Measurements from ENCODE around the gene ZNHIT3. TPM values are rescaled to one million over a fixed set of nuclear protein-coding genes. Genes with fewer than 3 reads are reported as not detected.
A peak's percentile ranks its signal among the peaks of the same experiment; 100 is the strongest.
"Not testable (repeated sequence)": the region's sequence is repeated elsewhere in the genome, so short reads cannot be mapped to it uniquely, and the experiment has no call there.

Gene ZNHIT3
- total RNA-seq, 2 experiments from 2014 or later, result 34.3 to 45.8 TPM

DNA sequence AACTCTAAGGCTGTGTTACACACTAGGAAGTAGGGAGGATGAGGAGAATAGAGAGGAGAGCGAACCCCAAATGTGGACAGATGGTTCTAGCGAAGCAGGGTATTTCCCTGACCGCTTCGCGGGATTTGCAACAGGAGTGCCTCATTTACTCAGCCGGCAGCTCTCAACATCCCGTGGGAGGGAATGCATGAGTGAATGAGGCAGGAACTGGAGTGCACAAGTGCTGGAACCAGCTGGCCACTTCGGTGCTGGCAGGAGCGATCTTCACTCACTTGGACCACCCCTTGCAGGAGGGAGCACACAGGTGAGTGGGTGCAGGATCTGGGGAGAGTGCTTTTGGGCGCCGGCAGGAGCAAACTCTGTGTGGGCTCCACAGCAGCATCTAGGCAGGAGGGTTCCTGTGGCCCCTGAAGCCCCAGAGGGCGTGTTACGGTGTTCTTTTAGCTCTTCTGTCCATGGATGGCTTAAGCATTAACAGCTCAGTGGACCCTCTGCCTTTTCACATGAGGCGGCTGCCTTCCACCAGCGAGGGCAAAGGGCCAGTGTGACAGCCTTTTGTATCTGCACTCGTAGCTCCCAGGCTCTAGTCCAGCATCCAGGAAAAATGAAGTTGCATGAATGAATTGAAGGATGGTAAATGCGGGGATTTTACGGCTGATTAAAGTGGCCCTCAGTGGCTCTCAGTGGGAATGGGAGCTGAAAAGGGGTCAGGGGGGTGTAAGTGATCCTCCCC is 17.4 kb upstream of the ZNHIT3 start:
- H3K27me3 Mint-ChIP-seq, result peaks cover 42% of the 10 kb centered on the region
- H3K27ac Mint-ChIP-seq, result no peak overlapping the region
- no peak for DNase-seq
- no peak overlapping the region for H3K4me3 Mint-ChIP-seq
- no peaks in the 10 kb centered on the region for H3K4me1 Mint-ChIP-seq
- no peak for ATAC-seq
- CTCF ChIA-PET, result interaction anchor here (0.6 to 1.3 kb wide), 2 partner anchors 13 to 14 kb away, joined by 3 read pairs; no protein-coding TSS in a partner anchor
- no peaks in the 10 kb centered on the region for H3K9me3 Mint-ChIP-seq (ENCODE audit: low read depth)
- H3K36me3 Mint-ChIP-seq, result no peaks in the 10 kb centered on the region

DNA sequence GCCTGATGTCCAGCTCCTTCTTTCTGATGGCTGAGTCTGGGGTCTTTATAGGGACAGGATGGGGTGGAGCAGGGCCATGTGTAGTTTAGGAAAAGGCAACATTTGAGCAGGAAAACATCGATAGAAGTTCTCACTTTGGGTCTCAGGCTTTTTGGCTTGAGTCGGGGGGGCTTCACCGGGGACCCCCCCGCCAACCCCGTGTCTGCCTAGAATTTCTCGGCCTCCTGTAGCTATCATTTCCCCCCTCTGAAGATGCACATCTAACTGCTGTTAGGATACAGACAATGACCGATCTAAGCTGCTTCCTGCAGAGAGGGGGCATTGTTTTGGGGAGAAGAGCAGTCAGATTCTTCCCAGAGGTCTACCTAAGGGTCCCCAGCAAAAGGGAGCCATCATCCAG is 16.7 kb upstream of the ZNHIT3 start:
- no peak overlapping the region for H3K4me3 Mint-ChIP-seq
- no peak for DNase-seq
- CTCF ChIA-PET, result no interaction called here
- no peaks in the 10 kb centered on the region for H3K9me3 Mint-ChIP-seq (ENCODE audit: low read depth)
- H3K27me3 Mint-ChIP-seq, result peaks cover 41% of the 10 kb centered on the region
- no peak overlapping the region for H3K27ac Mint-ChIP-seq
- no peak for ATAC-seq
- no peaks in the 10 kb centered on the region for H3K36me3 Mint-ChIP-seq
- H3K4me1 Mint-ChIP-seq, result no peaks in the 10 kb centered on the region

DNA sequence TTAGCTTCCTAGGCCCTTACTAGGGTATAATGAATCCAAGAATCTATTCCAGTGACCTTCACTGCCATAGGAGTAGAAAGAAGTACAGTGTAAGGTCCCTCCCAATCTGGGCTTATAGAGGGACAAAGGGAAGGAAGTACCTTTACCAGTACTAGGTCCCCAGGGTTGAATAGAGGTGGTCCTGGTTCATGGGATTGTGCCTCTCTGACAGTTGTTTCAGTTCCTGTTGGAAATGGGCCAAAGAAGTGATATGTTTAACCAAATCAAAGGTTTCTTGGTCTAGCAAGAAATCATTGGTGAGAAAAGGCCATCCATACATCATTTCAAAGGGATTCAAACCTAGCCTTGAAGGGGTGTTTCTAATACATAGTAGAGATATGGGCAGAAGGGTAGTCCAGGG is 16.0 kb upstream of the ZNHIT3 start:
- no peak overlapping the region for H3K4me3 Mint-ChIP-seq
- no peaks in the 10 kb centered on the region for H3K36me3 Mint-ChIP-seq
- no peaks in the 10 kb centered on the region for H3K4me1 Mint-ChIP-seq
- CTCF ChIA-PET, result no interaction called here
- DNase-seq (no peak), ATAC-seq (no peak)
- no peak overlapping the region for H3K27ac Mint-ChIP-seq
- peaks cover 38% of the 10 kb centered on the region for H3K27me3 Mint-ChIP-seq
- H3K9me3 Mint-ChIP-seq (ENCODE audit: low read depth), result no peaks in the 10 kb centered on the region

DNA sequence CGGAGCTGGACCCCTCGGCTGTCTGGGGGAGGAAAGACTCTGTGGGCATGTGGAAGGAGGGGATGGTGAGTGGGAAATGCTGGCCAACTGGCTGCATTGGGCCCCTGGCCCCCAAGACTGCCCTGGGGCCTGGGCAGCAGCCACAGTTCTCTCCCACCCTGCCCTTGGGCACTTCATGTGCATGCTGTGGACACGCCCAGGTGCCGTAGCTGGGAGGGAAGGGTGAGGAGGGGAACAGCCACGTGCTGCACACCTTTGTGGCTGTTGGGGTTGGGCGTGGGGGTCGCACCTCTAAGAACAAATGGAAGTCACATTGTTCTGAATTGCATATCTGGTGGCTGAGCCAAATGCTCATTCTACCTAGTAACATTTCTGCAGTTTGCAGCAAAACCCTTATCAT is 11.9 kb upstream of the ZNHIT3 start:
- Mint-ChIP-seq H3K27me3 (peaks cover 38% of the 10 kb centered on the region), H3K9me3 (ENCODE audit: low read depth) (no peaks in the 10 kb centered on the region), H3K4me1 (no peaks in the 10 kb centered on the region), H3K4me3 (no peak overlapping the region), H3K36me3 (no peaks in the 10 kb centered on the region), H3K27ac (no peak overlapping the region)
- ATAC-seq (no peak), DNase-seq (no peak)
- CTCF ChIA-PET, result no interaction called here

DNA sequence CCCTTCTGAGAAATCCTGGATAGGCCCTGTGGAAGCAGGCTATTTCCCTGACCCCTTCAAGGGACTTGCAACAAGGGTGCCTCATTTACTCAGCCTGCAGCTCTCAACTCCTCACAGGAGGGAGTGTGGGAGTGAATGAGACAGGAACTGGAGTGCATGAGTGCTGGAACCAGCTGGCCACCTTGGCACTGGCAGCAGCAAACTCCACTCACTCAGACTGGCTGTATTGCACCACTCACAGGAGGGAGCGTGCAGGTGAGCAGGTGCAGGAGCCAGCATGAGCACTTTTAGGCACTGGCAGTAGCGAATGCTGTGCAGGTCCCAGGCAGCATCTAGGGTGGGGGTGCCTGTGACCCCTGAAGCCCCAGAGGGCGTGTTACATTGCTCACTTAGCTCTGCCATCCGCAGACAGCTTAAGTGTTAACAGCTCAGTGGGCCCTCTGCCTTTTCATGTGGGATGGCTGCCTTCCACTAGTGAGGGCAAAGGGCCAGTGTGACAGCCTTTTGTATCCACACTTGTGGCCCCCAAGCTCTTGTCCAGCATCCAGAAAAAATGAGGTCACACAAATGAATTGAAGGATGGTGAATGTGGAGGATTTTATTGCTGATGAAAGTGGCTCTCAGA is 11.0 kb upstream of the ZNHIT3 start:
- no peaks in the 10 kb centered on the region for H3K4me1 Mint-ChIP-seq
- H3K9me3 Mint-ChIP-seq (ENCODE audit: low read depth), result no peaks in the 10 kb centered on the region
- H3K36me3 Mint-ChIP-seq, result no peaks in the 10 kb centered on the region
- DNase-seq (no peak), ATAC-seq (no peak)
- CTCF ChIA-PET, result no interaction called here
- H3K27me3 Mint-ChIP-seq, result peaks cover 39% of the 10 kb centered on the region
- no peak overlapping the region for H3K4me3 Mint-ChIP-seq
- no peak overlapping the region for H3K27ac Mint-ChIP-seq

DNA sequence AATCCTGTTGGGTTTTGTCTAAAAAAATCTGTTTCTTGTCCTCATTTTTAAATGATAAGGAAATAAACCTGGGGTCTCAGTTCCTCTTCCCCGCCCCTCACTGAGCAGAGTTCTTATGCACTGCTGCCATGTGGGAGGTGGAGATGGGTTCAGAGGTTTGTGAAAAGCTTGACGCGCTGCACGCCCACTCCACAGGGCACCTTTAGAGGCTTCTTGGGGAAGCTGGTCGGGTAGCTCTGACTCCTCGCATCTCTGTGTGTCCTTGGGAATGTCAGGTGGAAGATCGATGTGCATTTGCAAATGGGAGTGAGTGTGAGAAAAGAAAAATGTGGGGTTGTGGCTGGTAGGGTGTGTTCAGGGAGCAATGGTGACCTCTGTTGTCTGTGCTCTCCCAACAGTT is 4.7 kb upstream of the ZNHIT3 start:
- Mint-ChIP-seq H3K4me3 (no peak overlapping the region), H3K9me3 (ENCODE audit: low read depth) (no peaks in the 10 kb centered on the region), H3K4me1 (peaks cover 24% of the 10 kb centered on the region), H3K36me3 (peaks cover 2% of the 10 kb centered on the region), H3K27ac (no peak overlapping the region), H3K27me3 (peaks cover 36% of the 10 kb centered on the region)
- CTCF ChIA-PET, result interaction anchor here (1.8 to 2.5 kb wide), 3 partner anchors 53 to 512 kb away, joined by 6 to 17 read pairs (median 7); partner anchors contain the start of genes MYO19 and PIGW
- no peak for DNase-seq
- no peak for ATAC-seq

DNA sequence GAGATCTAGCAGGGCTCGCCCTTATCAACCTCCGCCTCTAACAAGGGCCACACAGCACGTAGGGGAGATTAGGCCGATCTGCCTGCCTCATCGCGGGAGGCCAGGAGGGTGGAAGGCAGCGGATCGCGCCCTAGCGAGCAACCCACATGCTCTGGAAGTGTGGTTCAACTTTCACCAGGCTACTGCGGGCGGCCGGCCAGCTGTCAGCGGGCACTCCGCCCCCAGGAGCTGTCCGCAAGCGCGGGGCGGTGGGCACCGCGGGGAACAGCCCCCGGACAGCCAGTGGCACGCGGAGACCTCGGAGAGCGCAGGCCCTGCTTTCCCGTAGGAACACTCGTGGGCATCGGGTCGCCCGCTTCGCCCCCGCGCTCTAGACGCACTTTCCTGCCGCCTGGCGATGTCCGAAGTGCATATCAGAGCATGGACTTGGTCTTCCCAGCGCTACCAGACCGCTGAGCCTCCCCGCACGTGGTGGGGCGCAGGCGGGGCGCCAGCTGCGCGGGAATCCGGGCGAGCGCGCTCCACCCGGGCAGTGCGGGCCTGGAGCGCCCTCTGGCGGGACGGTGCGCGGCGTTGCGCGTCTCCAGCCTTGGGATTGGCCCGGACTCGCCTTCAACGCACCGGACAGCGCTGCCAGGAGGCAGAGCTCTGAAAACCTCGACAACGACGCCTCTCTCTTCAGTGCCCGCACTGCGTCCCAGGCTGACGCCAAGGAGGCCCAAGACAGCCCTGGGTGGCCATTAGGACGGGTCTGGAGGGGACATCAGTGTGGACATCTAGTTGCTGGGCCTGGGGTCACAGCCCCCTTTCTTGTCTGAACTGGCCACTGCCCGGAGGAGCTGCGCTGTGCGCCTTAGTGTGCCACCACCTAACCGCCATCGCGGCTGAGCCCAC is 3.6 kb upstream of the ZNHIT3 start:
- Mint-ChIP-seq H3K27ac (no peak overlapping the region), H3K9me3 (ENCODE audit: low read depth) (no peaks in the 10 kb centered on the region), H3K4me1 (peaks cover 28% of the 10 kb centered on the region), H3K36me3 (peaks cover 2% of the 10 kb centered on the region), H3K4me3 (no peak overlapping the region), H3K27me3 (peaks cover 27% of the 10 kb centered on the region)
- ATAC-seq (peak; percentile 74), DNase-seq (peak; percentile 87)
- CTCF ChIA-PET, result interaction anchor here (0.7 to 2.5 kb wide), 26 partner anchors 9 to 719 kb away, joined by 3 to 17 read pairs (median 6); partner anchors contain the start of genes GGNBP2, MRM1, MYO19 and PIGW

DNA sequence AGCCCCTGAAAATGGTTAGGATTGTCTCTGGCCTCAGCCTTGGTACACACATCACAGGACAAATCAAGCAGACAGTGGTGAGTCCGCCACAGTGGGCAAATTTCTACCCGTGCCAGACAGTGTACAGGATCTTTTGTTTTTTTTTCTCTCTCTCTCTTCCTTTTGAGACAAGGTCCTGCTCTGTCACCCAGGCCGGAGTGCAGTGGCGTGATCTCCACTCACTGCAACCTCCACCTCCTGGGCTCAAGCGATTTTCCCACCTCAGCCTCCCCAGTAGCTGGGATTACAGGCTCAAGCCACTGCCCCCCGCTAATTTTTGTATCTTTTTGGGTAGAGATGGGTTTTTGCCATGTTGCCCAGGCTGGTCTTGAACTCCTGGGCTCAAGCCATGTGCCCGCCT is 2.5 kb upstream of the ZNHIT3 start:
- CTCF ChIA-PET, result interaction anchor here (0.7 to 2.5 kb wide), 13 partner anchors 7 to 614 kb away, joined by 3 to 17 read pairs (median 6); partner anchors contain the start of genes GGNBP2, MRM1, MYO19 and PIGW
- ATAC-seq; H3K36me3 Mint-ChIP-seq; H3K4me3 Mint-ChIP-seq; H3K27ac Mint-ChIP-seq; H3K9me3 Mint-ChIP-seq (ENCODE audit: low read depth); DNase-seq: not testable (repeated sequence)
- peaks cover 32% of the 10 kb centered on the region for H3K4me1 Mint-ChIP-seq
- H3K27me3 Mint-ChIP-seq, result peaks cover 25% of the 10 kb centered on the region

DNA sequence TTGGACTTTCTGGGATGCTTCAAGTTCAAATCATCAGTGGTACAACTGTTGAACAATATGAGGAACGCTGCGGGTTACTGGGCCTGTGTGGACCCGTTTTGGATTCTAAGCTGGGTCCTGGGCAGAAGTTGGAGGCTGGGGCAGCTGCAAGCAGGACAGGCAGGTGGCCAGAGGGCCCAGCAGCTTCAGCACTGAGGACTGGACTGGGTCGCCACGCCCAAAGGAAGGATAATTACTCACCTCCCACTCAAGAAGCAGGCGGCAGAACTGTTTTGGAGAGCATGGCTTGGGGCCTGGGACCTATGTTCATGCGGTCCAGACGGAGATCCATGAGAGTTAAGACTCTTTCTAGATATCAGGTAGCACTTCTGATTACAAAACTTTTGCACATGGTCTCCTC is 1.5 kb upstream of the ZNHIT3 start:
- ATAC-seq (no peak), DNase-seq (no peak)
- Mint-ChIP-seq H3K4me1 (peaks cover 39% of the 10 kb centered on the region), H3K27me3 (peaks cover 18% of the 10 kb centered on the region), H3K4me3 (peak overlapping the region; percentile 46), H3K27ac (no peak overlapping the region), H3K36me3 (peaks cover 12% of the 10 kb centered on the region), H3K9me3 (ENCODE audit: low read depth) (no peaks in the 10 kb centered on the region)
- CTCF ChIA-PET, result interaction anchor here (1.5 to 2.0 kb wide), 2 partner anchors 10 to 49 kb away, joined by 6 to 7 read pairs; partner anchors contain the start of genes MYO19 and PIGW

DNA sequence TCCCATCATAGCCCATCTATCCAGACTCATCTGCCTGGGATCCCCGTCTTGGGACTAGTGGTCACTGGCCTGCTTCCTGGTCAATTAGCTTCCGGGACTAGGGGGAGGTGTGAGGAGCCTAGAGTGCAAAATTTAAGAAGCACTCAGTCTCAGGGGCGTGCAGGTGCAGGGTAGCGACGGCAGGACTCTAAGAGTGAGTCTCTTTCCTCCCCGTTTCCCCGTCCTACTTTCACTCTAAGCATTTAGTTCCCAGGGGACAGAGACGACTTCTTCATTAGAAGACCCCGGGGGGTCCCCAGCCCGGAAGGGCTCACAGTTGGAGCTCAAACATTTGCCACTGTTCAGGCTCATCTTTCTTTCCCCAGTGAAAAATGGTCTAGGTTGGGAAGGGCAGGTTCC is 677 bp upstream of the ZNHIT3 start:
- peaks cover 15% of the 10 kb centered on the region for H3K36me3 Mint-ChIP-seq
- DNase-seq, result no peak
- H3K27ac Mint-ChIP-seq, result peak overlapping the region; percentile 97

DNA sequence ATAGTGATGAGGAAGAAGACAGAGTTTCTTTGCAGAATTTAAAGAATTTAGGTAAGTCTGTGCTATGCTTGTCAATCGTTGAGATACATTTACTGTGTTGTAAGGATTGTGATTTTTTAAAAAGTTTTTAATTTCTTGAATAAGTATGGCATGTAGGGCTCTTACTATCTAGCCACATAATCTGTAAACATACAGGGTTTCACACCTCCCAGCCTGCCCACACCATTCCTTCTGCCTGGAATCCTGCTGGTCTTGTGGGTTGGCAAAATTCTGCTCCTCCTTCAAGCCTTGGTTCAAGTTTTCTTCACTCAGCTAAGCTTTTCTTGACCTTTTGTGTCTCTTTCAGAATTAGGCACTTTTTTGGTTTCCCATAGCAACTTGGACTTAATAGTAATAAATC is 7.5 kb downstream of the ZNHIT3 start:
- H3K4me3 Mint-ChIP-seq, result no peak overlapping the region
- no peak for DNase-seq
- H3K4me1 Mint-ChIP-seq, result peaks cover 10% of the 10 kb centered on the region
- H3K9me3 Mint-ChIP-seq (ENCODE audit: low read depth), result no peaks in the 10 kb centered on the region
- H3K36me3 Mint-ChIP-seq, result peaks cover 53% of the 10 kb centered on the region
- H3K27me3 Mint-ChIP-seq, result no peaks in the 10 kb centered on the region
- ATAC-seq, result no peak
- CTCF ChIA-PET, result interaction anchor here (0.7 to 1.9 kb wide), 2 partner anchors 9 to 11 kb away, joined by 3 to 6 read pairs; no protein-coding TSS in a partner anchor
- no peak overlapping the region for H3K27ac Mint-ChIP-seq

More for the DNA sequence above, 677 bp upstream of the ZNHIT3 start:
- no peak for ATAC-seq
- Mint-ChIP-seq H3K9me3 (ENCODE audit: low read depth) (no peaks in the 10 kb centered on the region), H3K4me3 (peak overlapping the region; percentile 88), H3K4me1 (peaks cover 42% of the 10 kb centered on the region), H3K27me3 (peaks cover 14% of the 10 kb centered on the region)
- CTCF ChIA-PET, result interaction anchor here (0.9 to 2.0 kb wide), 4 partner anchors 9 to 303 kb away, joined by 4 to 7 read pairs (median 6); partner anchors contain the start of genes MYO19 and PIGW

DNA sequence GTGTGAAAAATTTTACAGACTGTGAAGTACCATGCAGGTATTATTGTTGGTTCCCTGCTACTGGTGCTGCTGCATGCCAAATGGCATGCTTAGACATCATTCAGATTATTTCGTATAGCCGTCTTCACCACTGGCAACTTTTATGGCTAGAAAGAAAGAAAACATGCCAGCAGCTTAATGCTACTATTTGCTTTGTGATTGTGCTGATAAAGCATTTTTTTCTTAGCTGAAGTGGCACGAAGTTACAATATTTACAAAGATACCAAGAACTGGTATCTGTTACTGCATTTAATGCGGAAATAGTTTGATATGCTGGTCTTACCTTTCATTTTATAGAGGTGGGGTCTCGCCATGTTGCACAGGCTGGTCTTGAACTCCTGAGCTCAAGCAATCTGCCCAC is 8.2 kb downstream of the ZNHIT3 start:
- Mint-ChIP-seq H3K27me3 (no peaks in the 10 kb centered on the region), H3K9me3 (ENCODE audit: low read depth) (no peaks in the 10 kb centered on the region), H3K36me3 (peaks cover 49% of the 10 kb centered on the region), H3K27ac (no peak overlapping the region), H3K4me3 (no peak overlapping the region), H3K4me1 (peaks cover 6% of the 10 kb centered on the region)
- CTCF ChIA-PET, result interaction anchor here (1.9 kb wide), 1 partner anchor 9 kb away, joined by 6 read pairs; no protein-coding TSS in a partner anchor
- DNase-seq, result no peak
- no peak for ATAC-seq

DNA sequence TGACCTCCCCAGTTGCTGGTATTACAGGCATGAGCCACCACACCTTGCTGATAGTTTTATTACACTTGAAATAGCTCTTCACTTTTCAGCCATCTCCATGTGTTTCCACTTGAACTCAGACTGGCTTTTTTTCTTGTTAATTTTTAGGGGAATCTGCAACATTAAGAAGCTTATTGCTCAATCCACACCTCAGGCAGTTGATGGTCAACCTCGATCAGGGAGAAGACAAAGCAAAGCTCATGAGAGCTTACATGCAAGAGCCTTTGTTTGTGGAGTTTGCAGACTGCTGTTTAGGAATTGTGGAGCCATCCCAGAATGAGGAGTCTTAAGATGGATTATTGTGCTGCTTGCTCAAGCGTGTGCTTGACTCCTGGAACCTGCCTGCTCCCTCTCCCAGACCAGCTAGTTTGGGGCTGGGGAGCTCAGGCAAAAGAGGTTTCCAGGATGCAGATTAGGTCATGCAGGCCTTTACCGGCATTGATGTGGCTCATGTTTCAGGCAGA is 8.6 kb downstream of the ZNHIT3 start:
- no peaks in the 10 kb centered on the region for H3K27me3 Mint-ChIP-seq
- peaks cover 2% of the 10 kb centered on the region for H3K4me1 Mint-ChIP-seq
- no peak overlapping the region for H3K27ac Mint-ChIP-seq
- ATAC-seq (no peak), DNase-seq (no peak)
- H3K9me3 Mint-ChIP-seq (ENCODE audit: low read depth), result no peaks in the 10 kb centered on the region
- CTCF ChIA-PET, result interaction anchor here (1.9 kb wide), 1 partner anchor 10 kb away, joined by 6 read pairs; no protein-coding TSS in a partner anchor
- peaks cover 45% of the 10 kb centered on the region for H3K36me3 Mint-ChIP-seq
- H3K4me3 Mint-ChIP-seq, result no peak overlapping the region

All from activated CD8-positive, alpha-beta memory T cell treated with anti-CD3 and anti-CD28 coated beads, Interleukin-2, amount 10 ng/mL, durations not matched to agents 7 days and 5 days (primary cell).